Muscle of leg (tissue), 11 donors: ENCODE measurements around the gene GPR132. TPM values are rescaled to one million over a fixed set of nuclear protein-coding genes. Genes with fewer than 3 reads are reported as not detected.

Experiments used
- DNase-seq: peaks from one replicate; pipeline ENCODE4 v3.0.0; 2013
- H3K27ac ChIP-seq: one replicate; pipeline ENCODE4 v1.5.1; 2013; ENCODE audit warnings: mild to moderate bottlenecking, low read length, control low read depth
- H3K27me3 ChIP-seq: one replicate; pipeline ENCODE4 v1.6.1; 2013; ENCODE audit warnings: low read length; ENCODE audit not compliant: control insufficient read depth, insufficient read depth
- H3K36me3 ChIP-seq: one replicate; pipeline ENCODE4 v1.6.1; 2013; ENCODE audit warnings: low read length; ENCODE audit not compliant: control insufficient read depth, insufficient read depth
- H3K4me1 ChIP-seq: one replicate; pipeline ENCODE4 v1.6.1; 2013; ENCODE audit warnings: low read length; ENCODE audit not compliant: control insufficient read depth, insufficient read depth
- H3K4me3 ChIP-seq: one replicate; pipeline ENCODE4 v1.5.1; 2013; ENCODE audit warnings: low read length, control low read depth
- H3K9me3 ChIP-seq: replicated peaks from 2 replicates; pipeline ENCODE4 v1.6.1; 2013; ENCODE audit warnings: low read depth, low read length; ENCODE audit not compliant: control insufficient read depth
- WGBS: methylation state at CpG from one replicate; pipeline ENCODE4 v1.1.5; 2013; ENCODE audit warnings: missing lambda C conversion rate; ENCODE audit not compliant: insufficient coverage; 5-methylcytosine and 5-hydroxymethylcytosine counted together
- polyA plus RNA-seq, 8 donors: library from polyadenylated mRNA; unstranded; fragments of 120-200 nt; gene quantifications; one replicate each; pipeline versions ENCODE4 v1.2.1 to v1.2.3, GENCODE V29; 2013; ENCODE audit warnings: inconsistent platforms in 1 of 8, low replicate concordance in 1 of 8; ENCODE audit not compliant: insufficient read length in 8 of 8, insufficient read depth in 1 of 8
- total RNA-seq: library from RNA; stranded (reverse); fragments of 120-200 nt; gene quantifications from one replicate; pipeline ENCODE4 v1.2.4, GENCODE V29; 2013

The GPR132 gene
- total and polyA plus RNA-seq, 9 donors = 0.41 to 1.5 (median 0.75) TPM

GRCh38 chr14:105012171-105012985 is 52.9 kb downstream of the GPR132 start:
- no peaks in the 10 kb centered on the region for H3K27me3 ChIP-seq
- 76% methylated on average over 14 of the region's 23 CpGs for WGBS
- H3K27ac ChIP-seq = peak overlapping the region; percentile 13
- DNase-seq = no peak
- peaks cover 27% of the 10 kb centered on the region for H3K36me3 ChIP-seq
- H3K9me3 ChIP-seq = no peaks in the 10 kb centered on the region
- peaks cover 37% of the 10 kb centered on the region for H3K4me1 ChIP-seq
- H3K4me3 ChIP-seq = no peak overlapping the region

GRCh38 chr14:105011312-105011990 is 53.8 kb downstream of the GPR132 start:
- H3K36me3 ChIP-seq = peaks cover 33% of the 10 kb centered on the region
- H3K27ac ChIP-seq = no peak overlapping the region

GRCh38 chr14:105010891-105011291 is 54.3 kb downstream of the GPR132 start:
- Histone ChIP-seq H3K9me3 (no peaks in the 10 kb centered on the region), H3K36me3 (peaks cover 32% of the 10 kb centered on the region), H3K4me1 (peaks cover 35% of the 10 kb centered on the region), H3K27ac (no peak overlapping the region), H3K27me3 (no peaks in the 10 kb centered on the region), H3K4me3 (no peak overlapping the region)
- 74% methylated on average over 17 of the region's 17 CpGs for WGBS
- no peak for DNase-seq

More at GRCh38 chr14:105011312-105011990, 53.8 kb downstream of the GPR132 start:
- H3K27me3 ChIP-seq = no peaks in the 10 kb centered on the region
- no peak for DNase-seq
- H3K4me3 ChIP-seq = no peak overlapping the region
- 77% methylated on average over 29 of the region's 29 CpGs for WGBS
- H3K9me3 ChIP-seq = no peaks in the 10 kb centered on the region
- peaks cover 35% of the 10 kb centered on the region for H3K4me1 ChIP-seq

GRCh38 chr14:105010106-105010505 is 55.1 kb downstream of the GPR132 start:
- Histone ChIP-seq H3K36me3 (peaks cover 32% of the 10 kb centered on the region), H3K27me3 (no peaks in the 10 kb centered on the region), H3K4me3 (no peak overlapping the region), H3K4me1 (peaks cover 35% of the 10 kb centered on the region), H3K9me3 (no peaks in the 10 kb centered on the region), H3K27ac (no peak overlapping the region)
- DNase-seq = no peak
- WGBS = 94% methylated on average over 3 of the region's 4 CpGs

- no peaks in the 10 kb centered on the region for H3K9me3 ChIP-seq
- H3K27ac ChIP-seq = no peak overlapping the region
- no peak overlapping the region for H3K4me3 ChIP-seq
- DNase-seq = no peak
- H3K4me1 ChIP-seq = peaks cover 22% of the 10 kb centered on the region
- H3K36me3 ChIP-seq = peaks cover 32% of the 10 kb centered on the region
- H3K27me3 ChIP-seq = no peaks in the 10 kb centered on the region
- WGBS = 91% methylated on average over 13 of the region's 19 CpGs
Observed at GRCh38 chr14:105007593-105008264, 57.5 kb downstream of the GPR132 start.

- no peak for DNase-seq
- Histone ChIP-seq H3K27ac (no peak overlapping the region), H3K4me1 (peaks cover 16% of the 10 kb centered on the region), H3K36me3 (peaks cover 32% of the 10 kb centered on the region), H3K9me3 (no peaks in the 10 kb centered on the region), H3K4me3 (no peak overlapping the region), H3K27me3 (no peaks in the 10 kb centered on the region)
- WGBS = 79% methylated on average over 17 of the region's 21 CpGs
Observed at GRCh38 chr14:105006831-105007592, 58.2 kb downstream of the GPR132 start.

GRCh38 chr14:105005929-105006830 is 59.0 kb downstream of the GPR132 start:
- 78% methylated on average over 16 of the region's 21 CpGs for WGBS
- H3K27me3 ChIP-seq = no peaks in the 10 kb centered on the region
- H3K4me3 ChIP-seq = no peak overlapping the region
- H3K9me3 ChIP-seq = no peaks in the 10 kb centered on the region
- H3K27ac ChIP-seq = no peak overlapping the region
- peaks cover 10% of the 10 kb centered on the region for H3K4me1 ChIP-seq
- DNase-seq = no peak
- H3K36me3 ChIP-seq = peaks cover 26% of the 10 kb centered on the region

GRCh38 chr14:105005329-105005928 is 59.8 kb downstream of the GPR132 start:
- Histone ChIP-seq H3K27me3 (no peaks in the 10 kb centered on the region), H3K4me3 (no peak overlapping the region), H3K27ac (no peak overlapping the region), H3K36me3 (peaks cover 20% of the 10 kb centered on the region), H3K9me3 (no peaks in the 10 kb centered on the region), H3K4me1 (peaks cover 10% of the 10 kb centered on the region)
- 77% methylated on average over 16 of the region's 20 CpGs for WGBS
- DNase-seq = no peak
